AG10803 (cell line): ENCODE results near the gene H3-3A.

Experiments used
- DNase-seq: peaks from one replicate; pipeline ENCODE4 v3.0.0; 2010; ENCODE audit warnings: low read depth
- H3K4me3 ChIP-seq: 2 replicates; pipeline ENCODE4 v1.5.1; 2011; ENCODE audit warnings: mild to moderate bottlenecking, low read length, control low read depth
- TF ChIP-seq, protein P1 (sequence below): conservative IDR thresholded peaks from 2 replicates; pipeline ENCODE4 v1.5.1; 2011; ENCODE audit warnings: mild to moderate bottlenecking, low read length, control low read depth, inconsistent platforms

Gene H3-3A

DNA sequence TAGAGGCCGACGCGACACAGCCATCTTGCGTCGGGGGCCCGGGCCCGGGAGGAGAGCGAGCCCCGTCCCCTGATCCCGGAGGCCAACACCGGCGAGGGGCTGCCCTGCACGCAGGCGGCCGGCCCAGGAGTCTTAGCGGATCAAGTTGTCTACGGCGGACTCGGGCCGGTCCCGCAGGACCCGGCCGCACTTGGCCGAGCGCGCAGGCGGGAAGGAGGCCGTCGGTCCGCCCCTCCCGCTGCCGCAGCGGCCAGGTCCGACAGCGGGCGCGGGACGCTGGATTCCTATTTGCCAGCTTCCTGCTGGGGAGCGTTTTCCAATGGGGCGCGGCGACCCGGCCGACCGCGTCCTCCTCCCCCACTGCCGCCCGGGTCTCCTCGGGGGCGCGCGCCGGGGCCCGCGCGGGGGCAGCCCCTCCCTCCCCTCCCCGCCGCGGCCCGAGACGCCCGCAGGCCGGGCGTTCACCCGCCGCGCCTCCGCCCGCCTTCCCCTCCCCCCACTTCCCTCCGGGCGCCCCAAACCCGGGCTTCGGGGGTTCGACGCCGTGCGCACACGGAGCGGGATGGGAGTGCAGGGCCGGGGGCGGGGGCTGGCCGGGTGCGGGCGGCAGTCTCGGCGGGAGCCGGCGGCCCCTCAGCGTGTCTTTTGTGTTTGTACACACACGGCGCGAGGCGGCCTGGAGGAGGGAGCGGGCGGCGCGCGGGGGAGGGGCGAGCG lies 517 bp upstream of the H3-3A start:
- peak overlapping the region; percentile 66 for H3K4me3 ChIP-seq
- peak; percentile 77 for DNase-seq
- TF ChIP-seq, protein P1, sequence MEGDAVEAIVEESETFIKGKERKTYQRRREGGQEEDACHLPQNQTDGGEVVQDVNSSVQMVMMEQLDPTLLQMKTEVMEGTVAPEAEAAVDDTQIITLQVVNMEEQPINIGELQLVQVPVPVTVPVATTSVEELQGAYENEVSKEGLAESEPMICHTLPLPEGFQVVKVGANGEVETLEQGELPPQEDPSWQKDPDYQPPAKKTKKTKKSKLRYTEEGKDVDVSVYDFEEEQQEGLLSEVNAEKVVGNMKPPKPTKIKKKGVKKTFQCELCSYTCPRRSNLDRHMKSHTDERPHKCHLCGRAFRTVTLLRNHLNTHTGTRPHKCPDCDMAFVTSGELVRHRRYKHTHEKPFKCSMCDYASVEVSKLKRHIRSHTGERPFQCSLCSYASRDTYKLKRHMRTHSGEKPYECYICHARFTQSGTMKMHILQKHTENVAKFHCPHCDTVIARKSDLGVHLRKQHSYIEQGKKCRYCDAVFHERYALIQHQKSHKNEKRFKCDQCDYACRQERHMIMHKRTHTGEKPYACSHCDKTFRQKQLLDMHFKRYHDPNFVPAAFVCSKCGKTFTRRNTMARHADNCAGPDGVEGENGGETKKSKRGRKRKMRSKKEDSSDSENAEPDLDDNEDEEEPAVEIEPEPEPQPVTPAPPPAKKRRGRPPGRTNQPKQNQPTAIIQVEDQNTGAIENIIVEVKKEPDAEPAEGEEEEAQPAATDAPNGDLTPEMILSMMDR = no peak

DNA sequence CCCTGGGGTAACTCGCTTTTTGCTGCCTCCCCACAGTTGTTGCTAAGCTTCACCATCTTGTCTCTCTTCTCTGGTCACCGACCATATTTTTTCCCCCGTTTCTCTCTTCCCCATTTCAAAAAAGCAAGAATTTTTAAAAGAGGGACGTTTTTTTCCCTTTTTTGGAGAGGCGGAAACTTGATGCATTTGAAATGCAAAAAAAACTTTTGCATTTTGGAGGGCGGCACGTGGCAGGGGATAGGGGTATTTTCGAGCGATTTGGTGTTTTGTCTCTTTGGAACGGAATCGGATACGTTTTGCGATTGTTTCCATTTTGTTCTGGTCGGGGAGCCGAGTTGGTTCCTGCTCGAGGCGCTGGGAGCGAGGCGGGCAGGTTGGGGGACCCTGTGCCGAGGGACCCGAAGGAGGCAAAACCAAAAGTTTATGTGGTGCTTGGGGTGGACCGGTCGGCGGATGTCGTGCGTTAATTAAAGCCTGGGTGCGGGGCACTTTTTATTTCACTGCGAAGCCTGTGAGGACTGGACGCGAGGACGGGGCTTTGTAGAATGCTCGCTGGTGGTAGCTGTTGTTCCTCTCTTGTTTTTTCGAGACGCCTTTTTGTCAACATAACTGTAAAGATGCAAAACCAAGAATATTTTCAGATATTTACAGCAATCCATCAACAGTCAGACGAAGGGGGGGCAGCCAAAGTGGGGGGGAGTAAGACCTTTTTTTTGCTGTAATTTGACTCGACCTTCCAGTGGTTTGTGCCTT lies 884 bp downstream of the H3-3A start:
- TF ChIP-seq, protein P1 = no peak
- peak overlapping the region; percentile 82 for H3K4me3 ChIP-seq
- DNase-seq = peak; percentile 34

DNA sequence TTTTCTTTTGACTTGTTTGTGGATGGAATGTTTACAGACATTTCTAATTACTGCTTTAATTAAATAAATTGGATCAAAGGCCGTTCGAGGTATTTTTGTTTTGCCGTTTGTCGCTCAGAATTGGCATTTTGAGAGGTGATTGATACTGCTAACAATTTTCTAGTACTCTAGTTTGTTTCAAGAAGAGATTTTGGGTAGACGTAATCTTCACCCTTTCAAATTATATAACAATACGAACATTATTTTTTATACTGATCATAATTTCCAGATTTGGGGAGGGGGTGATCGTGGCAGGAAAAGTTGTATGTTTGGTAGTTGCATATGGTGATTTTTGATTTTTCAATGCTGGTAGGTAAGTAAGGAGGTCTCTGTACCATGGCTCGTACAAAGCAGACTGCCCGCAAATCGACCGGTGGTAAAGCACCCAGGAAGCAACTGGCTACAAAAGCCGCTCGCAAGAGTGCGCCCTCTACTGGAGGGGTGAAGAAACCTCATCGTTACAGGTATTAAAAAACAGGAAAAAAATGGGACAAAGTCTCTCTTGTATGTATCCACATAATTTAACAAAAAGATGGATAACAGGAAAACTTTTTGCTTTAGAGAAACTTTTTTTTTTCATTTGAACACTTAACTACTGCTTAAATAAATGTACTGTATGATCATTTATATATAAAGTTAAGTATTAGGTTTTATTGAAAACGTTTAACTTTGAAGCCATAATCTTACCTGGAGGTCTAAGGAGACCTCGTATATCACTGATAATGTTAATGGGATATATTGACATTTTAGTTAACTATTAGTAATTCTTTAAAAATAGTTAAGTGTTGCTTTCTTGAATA lies 1.7 kb downstream of the H3-3A start:
- H3K4me3 ChIP-seq = peak overlapping the region; percentile 82
- TF ChIP-seq, protein P1 = peak; percentile 63
- no peak for DNase-seq

DNA sequence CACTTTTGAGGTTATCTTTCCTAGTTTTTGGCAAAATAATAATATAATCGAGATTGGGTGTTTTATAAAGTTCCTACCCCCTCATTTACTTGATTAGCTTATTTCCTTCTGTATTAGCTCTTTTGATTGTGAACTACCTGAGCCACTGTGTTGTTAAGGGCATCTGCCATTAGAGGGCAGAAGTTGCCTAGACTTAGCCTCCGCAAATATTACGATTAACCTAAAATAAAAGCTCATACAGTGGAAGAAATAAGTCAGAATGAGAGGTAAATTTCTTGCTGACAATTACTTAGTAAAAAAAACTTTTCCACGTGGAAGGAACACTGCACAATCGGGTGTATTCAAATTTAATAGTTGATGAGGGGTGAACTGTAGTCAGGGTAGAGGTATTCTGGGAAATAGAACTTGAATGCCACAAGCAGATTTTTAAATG lies 2.3 kb downstream of the H3-3A start:
- TF ChIP-seq, protein P1 = peak; percentile 92
- peak; percentile 65 for DNase-seq
- peak overlapping the region; percentile 82 for H3K4me3 ChIP-seq

- no peak for DNase-seq
- H3K4me3 ChIP-seq = no peak overlapping the region
Observed at GRCh38 chr1:226066415-226067078, 4.0 kb downstream of the H3-3A start.

More at GRCh38 chr1:226066415-226067078, 4.0 kb downstream of the H3-3A start:
- TF ChIP-seq, protein P1 = no peak
